GM18511 (cell line): ENCODE data around the gene ZNF423.

Source experiments
- ATAC-seq: cut with Tn5 transposase; IDR thresholded peaks from one replicate; pipeline ENCODE4 v1.9.1; 2021; ENCODE audit warnings: mild to moderate bottlenecking, moderate library complexity; ENCODE audit not compliant: unreplicated experiment

ZNF423 gene

DNA sequence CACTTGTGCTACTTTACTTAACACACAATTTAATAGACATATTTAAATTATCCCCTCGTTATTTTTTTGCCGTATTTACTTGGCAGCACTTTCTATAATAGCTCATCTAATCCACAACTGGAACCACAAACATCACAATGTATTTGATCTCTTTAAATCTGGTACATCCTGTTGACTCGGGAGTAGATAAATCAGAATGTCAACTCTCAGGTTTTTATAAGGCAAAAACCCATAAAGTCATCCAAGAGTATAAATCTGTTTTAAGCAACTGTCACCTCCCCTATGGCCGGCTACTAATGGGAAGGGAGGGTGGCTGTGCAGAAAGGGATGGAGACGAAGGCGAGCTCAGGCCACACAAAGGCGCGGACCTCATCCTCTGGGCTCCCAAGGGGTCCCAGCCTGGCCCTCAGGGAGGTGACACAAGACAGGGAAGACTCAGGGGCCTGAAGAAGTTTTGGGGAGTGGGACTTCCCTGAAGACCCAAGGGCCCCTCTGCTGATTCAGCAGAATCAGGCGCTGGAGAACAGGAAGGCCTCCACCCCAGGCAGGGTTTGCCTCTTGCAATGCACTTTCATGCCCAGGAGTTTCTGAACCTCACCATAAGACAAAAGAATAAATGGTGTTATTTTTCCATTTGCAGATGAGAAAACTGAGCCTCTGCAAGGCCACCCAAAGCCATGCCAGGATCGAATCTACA is 122.5 kb downstream of the ZNF423 start:
- ATAC-seq: no peak

DNA sequence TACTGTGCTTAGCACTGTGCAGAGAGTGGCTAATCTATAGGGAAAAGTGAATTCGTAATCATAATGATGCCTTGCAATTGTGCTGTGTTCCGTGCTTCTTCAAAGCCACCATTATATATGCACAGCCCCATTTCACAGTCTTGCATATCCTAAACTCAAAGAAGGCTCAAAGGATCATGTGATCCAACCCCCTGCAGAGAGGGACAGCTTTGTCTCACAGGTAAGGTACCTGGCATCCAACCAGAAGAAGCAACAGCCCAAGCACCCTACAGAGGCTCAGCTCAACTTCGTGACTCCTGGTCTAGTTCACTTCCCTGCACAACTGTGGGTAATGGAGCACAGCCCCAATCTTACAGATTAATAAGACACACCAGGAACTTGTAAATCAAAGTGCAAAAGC is 124.0 kb downstream of the ZNF423 start:
- ATAC-seq: no peak

DNA sequence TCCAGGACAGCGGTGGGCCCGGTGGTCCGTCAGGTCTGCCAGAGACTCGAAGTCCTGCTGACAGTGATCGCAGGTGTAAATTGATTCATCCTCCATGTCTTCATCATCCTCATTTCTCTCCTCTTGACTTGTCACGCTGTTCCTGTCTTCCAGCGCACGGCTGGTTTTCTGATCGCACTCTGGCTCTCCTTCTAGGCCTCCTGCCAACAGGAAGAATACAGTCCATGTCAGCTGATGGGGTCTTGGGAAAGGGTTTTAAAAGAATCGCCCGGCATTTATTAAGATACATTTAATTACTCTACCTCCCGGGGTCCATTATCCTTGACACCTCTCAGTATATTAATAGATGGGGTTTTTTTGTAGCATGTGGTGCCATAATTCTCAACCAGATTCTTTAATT is 125.1 kb downstream of the ZNF423 start:
- ATAC-seq: no peak

DNA sequence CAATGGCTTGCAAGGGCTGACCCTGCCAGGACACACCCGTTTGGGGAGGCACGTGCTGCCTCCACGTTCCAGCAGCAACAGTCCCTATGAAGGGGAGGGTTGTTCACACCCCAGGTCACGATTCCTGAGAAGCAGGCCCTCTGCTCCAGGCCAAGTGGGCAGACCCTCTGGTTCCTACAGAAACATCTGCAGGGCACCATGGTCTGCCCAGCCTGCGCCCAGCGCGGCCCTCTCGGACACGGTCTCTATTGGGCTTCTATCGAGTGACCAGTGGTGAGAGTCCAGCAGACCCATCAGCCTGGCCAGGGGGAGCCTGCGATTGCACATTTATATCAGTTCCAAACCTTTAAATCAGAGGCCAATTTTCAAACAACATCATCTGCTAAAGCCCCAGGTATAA is 128.3 kb downstream of the ZNF423 start:
- no peak for ATAC-seq

DNA sequence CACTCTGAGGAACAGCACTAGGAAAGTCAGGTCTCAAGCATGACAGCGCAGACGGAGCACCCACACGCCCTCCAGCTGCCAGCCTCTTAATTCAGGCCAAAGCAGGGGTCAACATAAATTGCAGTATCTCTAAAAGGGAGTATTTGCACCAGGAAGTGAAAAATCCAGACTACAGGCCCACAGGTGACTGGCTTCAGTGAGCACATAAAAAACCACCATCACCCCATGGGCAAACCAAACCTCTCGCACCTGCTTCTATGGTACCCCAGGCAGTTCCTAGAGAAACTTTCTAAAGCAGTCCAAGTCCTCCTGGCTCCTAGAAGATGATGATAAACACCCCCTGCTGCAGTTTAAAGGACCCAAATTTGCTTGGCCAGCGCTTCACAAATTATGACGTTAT is 129.8 kb downstream of the ZNF423 start:
- ATAC-seq: no peak

DNA sequence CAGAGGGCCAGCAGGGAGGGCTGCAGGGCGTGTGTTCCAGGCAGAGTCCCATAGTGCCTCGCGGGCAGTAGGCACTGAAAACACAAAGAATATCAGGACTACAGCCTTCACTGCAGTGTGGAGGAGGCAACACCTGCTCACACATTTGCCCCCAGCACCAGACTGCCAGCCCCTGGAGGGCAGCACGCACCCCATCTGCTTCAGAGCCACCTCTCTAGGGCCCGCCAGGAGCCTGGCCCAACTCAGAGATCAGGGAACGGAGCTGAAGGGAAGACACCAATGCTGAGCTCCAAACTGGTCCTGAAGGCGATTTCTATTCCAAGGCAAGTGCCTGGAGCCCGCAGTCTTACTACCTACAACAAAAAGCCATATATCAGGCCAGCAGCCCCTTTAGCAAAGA is 130.3 kb downstream of the ZNF423 start:
- ATAC-seq: no peak

DNA sequence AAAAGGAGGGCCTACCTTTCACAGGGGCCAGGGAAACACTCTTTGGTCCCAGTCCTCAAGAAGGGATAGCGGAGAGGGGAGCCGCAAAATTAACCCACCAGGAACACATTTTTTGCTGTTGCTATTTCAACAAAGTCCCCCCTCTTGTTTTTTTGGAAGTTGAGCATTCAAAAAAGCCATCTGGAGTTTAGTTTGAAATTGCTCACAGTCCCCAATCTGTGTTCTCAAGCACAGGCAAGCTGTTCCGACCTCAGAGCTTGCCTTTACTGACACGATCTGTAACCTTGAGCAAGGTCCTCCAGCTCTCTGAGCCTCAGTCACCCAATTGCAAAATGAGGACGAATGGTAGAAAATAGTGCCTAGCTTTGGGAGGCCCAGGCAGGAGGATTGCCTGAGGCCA is 131.1 kb downstream of the ZNF423 start:
- no peak for ATAC-seq

DNA sequence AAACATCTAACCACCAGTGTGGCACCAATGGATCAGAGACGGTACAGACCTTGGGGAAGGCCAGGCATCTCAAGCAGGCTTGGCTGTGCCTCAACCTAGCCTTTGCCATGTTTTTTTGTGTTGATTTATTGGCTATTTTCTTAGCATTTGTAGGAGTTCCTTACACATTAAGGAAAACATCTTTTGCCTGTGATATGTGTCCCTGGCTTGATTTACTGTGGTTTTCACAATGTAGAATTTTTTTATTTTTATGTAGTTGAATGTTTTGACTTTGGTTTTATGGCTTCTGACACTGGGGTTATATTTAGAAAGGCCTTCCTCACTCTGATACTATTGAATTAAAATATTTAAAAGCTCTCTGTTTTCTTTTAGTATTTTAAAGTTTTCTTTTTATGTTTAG is 132.6 kb downstream of the ZNF423 start:
- ATAC-seq: no peak

DNA sequence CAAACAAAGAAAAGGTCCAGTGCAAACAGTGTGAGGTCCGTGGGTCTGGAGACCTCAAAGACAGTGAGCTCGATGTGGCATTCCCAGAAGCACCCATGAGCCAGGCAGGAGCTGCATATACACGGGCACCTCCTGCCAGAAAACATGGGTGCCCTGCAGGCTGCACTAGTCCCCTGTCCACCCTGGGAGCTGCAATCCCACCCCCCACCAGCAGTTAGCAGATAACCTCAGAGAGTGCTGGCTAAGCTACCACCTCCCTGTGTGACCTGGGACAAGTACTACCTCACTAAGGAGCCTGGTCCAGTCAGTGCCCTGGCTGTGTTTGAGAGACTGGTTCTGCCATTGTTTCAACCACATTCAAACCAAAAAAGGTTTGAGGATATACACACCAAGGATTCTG is 135.7 kb downstream of the ZNF423 start:
- no peak for ATAC-seq

DNA sequence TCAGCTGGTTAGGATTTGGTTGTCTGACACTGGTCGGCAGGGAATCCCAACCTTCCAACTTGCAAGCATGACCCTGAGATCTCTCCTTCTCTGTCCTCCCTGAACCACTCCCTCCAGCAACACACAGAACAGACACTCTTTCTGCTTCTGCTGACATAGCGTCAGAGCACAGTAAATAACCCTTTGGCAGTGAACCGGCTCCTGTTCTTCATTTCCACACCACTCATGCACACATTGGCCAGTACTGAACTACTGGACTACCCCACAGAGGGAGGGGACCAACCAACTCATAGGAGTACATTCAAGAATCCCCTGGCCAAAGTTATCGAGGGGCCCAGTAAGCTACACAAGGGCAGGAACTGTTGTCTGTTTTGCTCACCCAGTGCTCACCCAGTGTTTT is 138.2 kb downstream of the ZNF423 start:
- ATAC-seq: no peak

DNA sequence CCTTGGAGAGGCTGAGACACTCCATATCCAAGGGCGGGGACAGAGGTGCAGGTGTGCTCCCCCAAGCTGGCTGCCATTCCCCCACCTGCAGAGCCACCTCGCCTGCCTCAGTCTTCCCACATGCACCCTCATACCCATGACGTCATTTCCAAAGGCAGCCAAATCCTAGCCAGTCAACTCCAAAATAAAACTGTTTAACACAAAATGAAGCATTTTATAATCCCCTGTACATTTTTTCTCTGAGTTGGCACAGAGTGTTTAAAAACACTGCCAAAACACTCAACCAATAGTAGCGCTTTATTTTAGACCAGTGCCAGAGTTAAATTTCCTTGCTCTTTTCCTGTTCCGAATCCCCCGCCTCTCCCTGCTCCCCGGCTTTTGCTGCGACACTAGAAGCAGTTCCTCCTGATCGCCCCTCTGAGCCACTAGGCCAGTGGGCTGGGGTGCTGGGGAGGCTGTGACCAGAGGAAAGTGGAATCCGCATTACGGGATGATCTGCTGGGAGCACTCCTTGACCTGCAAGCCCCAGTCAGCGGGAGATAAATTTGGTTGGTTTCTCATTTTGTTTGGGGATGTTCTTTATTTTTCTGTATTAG is 139.5 kb downstream of the ZNF423 start:
- ATAC-seq: no peak

DNA sequence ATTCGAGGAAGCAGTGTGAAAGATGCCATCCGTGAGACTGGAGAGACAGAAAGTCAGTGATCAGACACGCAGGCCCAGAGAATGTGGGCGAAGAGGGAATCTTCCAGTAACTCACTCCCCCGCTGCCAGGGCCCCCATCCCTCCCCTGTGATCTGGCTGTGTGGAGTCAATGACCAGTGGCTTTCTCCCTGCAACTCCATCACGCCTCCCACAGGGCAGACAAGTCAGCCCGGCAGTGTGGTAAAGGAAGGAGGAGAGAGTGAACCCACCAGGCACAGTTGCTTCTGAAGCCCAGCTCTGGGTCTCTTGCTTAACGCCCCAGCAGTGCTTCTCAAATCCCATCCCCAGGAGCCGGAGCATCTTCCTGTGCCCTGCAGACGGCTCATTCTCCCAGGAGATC is 142.1 kb downstream of the ZNF423 start:
- ATAC-seq: no peak

DNA sequence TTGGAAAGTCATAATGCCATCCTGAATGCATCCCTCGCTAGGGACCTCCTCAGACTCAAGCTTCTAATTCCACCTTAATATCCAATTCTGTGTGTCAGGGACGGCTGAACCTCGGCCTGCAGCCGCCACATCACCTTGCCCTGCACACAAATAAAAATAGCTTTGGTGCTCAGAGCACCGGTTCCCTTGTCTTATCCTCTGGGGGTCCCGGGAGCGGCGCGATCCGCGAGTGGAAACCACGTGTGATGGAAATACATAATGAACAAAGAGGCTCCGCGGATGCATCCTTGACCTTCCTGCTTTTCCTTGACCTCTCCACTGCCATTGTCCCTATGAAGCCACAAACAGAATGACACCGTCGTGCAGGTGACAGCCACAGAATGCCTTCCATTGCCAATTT is 143.4 kb downstream of the ZNF423 start:
- no peak for ATAC-seq

DNA sequence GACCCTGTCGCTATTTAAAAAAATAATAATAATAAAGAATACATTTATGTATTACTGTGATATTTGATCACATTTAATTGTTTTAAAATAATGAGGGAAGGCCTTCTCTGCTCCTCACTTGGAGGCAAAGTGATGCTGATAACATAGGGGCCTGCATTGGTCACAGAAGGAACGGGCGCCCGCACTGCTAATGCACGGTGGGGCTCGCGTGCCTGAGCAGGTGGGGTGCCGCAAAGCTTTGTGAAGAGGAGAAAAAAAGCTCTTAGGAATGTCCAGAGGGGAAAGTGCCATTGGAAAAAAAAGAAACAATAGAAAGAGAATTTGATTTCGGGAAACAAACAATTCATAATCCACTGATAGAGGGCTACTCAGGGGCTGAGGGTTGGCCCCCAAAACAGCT is 143.8 kb downstream of the ZNF423 start:
- no peak for ATAC-seq

DNA sequence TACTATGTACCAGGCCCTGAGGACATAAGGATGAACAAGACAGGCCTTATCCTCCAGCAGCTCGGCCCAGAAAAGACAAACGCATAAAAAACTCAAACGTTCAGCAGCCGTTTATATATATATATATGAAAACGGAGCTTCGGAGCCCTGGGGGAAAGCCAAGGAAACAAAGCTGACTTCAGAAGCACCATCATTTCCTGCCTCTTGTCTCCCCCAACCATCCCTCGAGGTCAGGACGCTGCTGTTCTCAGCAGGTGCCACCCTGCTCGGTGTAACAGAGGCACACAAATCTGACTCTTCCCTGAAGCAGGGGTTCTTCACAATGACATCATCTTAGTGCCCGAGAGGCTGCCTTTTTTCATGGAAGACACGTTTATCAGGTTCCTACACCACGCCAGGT is 146.9 kb downstream of the ZNF423 start:
- no peak for ATAC-seq

DNA sequence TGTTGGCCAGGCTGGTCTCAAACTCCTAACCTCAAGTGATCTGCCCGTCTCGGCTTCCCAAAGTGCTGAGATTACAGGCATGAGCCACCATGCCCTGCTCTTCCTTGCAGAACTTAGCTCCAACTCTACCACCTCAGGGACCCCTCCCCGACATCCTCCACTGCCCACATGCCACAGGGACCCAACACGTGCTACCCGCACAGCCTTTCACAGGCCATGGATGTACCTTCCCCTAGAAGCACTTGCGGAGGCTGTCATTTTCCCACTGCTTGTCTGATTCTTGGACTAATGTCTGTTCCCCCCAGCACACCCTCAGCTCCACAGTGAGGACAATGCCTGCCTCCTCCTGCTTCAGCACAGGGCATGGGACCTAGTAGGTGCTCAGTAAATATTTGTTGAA is 147.4 kb downstream of the ZNF423 start:
- no peak for ATAC-seq

DNA sequence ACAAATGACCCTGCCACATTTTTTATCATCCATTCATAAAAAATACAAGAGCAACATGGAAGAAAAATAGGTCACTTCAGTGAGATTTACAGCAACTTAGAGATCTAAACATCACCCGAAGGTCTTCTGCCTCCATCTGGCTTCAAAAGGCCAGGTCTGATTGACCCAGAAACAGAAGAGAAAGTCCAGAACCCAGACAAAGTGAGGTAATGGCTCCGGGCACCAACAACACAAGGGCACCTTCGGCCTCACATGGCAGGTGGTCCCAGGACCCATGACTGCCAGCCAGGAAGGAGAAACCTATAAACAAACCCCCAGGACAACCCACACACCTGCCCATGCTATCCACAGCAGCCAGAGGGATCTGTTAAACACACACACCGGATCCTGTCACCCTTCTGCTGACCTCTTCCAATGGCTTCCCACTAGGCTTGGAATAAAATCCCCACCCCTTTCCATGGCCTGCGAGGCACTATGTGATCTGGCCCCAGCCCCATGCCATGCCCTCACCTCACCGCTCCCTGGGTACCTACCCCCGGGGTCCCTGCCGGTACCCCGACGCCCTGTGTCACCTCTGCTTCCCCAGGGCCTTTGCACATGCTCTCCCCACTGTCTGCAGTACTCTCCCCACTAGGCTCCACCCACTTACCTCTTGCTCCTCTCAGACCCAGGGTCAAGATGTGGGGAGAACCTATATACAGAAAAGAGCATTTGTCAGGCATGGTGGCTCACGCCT is 149.1 kb downstream of the ZNF423 start:
- ATAC-seq: no peak

DNA sequence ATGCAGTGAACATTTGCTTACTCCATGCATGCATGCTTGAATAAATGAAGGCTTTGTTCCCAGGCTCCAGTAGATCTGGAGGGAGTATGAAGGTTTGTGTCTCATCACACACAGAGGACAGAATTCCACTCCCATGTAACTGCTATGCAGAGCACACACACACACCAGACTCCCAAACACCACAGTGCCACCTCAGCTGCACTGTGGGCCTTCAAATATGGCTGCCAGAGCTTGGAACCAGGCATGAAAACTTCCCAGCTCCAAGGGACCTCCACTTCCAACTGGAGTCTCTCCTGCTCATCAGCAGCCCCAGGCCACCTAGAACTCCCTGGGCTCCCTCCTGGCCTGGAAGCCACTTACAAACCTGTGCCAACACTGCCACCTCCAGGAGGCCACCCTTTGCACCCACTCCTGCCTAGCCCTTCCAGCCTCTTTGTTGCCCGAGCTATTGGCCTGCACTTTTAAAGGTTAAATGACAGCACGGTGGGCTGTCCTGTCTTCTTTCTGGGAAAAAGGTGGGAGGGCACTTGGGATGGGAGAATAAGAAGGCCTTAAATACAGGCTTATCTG is 151.2 kb downstream of the ZNF423 start:
- ATAC-seq: no peak

DNA sequence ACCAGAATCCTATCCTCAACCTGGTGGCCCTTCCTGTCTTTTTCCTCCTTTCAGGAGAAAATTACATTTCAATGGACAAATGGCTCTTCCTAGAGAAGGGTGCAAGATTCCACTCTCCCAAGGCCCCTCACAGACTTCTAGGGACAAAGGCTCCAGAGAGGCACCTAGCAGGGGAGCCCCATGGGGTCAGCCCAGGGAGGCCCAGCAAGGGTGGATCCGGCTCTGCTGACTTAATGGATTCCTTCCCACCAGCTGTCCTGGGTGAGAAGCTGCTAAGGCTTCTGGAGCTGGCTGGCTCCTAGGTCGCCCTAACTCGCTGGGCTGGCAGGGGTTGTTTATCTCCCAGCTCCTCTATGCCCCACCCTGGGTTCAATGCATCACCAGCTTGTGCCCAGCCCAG is 152.4 kb downstream of the ZNF423 start:
- no peak for ATAC-seq

DNA sequence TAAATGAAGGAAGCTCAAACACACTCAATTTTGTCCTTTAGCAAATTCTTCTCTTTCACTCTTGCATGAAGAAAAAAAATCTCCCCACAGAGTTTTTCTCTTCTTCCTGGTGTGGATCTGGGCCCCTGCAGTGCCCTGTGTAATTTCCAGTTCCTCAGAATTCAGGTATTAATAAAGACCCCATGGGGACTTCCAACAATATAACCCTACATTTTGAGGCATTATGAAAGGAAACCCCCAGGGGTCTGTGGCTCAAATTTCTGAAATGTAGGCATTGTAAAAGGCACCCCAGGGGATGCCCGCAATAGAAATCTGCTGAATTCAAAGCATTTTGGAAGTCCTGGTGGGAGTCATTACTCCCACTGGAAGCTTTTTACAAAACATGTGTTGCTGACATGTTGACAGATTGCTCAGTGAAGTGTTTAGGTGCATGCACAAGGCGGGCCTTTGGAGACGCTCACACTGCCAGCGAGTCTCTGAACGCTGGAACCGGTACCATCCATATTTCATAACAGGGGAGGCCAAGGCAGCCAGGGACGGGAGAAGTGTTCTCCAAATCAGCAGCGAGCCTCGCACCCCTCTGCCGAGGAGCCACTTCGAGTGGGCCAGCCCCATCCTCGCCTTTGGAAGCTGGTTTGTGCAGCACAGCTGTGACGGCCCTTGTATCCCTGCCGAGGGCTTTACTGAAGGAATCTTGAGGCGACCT is 154.0 kb downstream of the ZNF423 start:
- ATAC-seq: no peak

DNA sequence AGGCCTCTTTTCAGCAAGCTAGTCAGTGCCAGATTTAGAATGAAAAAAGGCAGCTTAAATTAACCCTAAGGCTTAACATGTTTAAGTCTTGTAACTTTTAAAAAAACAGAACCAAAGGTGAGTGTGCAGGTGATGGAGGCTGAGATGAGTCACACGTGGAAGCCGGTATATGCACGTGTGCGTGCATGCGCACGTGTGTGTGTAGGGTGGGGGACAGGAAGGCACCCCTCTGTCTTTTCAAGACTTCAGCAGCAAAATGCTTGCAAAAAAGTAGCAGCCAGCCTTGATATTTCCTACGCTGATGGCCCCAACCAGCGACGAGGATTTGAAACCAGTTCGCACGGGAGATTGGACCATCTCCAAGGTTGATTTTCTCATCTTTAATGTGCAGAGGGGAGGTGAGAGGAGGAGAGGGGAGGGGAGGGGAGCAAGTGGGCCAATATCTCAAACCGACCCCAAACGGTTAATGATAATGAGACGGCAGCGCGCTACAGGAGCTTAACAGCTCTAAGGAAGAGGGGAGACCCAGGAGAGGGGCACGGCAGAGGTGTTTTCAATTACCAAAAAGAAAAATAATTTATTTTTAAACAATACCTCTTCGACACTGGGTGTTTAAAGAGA is 154.7 kb downstream of the ZNF423 start:
- ATAC-seq: no peak
